ENCODE data around the gene RNF151. TPM values are rescaled to one million over a fixed set of nuclear protein-coding genes. Genes with fewer than 3 reads are reported as not detected.

RNF151 gene
- total RNA-seq, 1 donor from 2014 or later: not detected

DNA sequence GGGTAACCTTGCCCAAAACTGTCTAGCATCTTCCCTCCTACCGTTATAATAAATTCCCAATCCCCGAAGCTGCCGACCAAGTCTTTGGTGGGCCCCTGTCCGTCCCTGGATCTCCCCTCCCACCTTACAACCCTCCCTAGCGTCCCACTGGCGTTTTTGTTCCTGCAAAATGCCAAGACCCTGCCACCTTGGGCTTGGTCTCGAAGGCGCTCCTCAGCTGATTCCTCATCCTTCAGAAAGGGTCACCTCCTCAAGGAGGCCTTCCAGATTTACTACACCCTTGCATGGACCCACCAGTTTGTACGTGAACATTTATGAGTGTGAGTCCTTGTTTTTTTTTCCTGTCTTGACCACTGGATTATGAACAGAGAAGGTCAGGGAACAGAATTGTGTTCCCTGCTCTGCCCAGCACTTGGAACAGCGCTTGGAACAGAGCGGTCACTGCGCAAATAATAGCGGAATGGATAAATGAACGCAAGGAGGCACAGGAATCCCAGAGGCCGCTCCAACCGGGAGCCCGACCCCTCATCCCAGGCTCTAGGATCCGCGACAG is 16.4 kb downstream of the RNF151 start:
- Histone ChIP-seq H3K27ac (ENCODE audit: low read depth, low read length) (peak overlapping the region; percentile 44), H3K9ac (ENCODE audit: low read depth in 1 of 3, low read length in 3 of 3) (peak overlapping the region; percentile 43 to 82 (median 65)), H3K9me3 (ENCODE audit: control insufficient read depth in 3 of 3, low read length in 3 of 3) (no peaks in the 10 kb centered on the region), H3K27me3 (ENCODE audit: control insufficient read depth in 3 of 3, insufficient read depth in 3 of 3, low read length in 3 of 3) (peaks cover 7 to 23% (median 17%) of the 10 kb centered on the region in 3 donors), H3K4me1 (ENCODE audit: control insufficient read depth in 3 of 3, insufficient read depth in 3 of 3, low read length in 3 of 3) (peaks cover 29 to 50% (median 37%) of the 10 kb centered on the region in 3 donors), H3K4me3 (ENCODE audit: low read length in 3 of 3) (peak overlapping the region; percentile 54 to 81 (median 81)), H3K36me3 (ENCODE audit: control insufficient read depth in 3 of 3, insufficient read depth in 3 of 3, low read length in 3 of 3) (peaks cover 21 to 25% (median 23%) of the 10 kb centered on the region in 3 donors)

GRCh38 chr16:1983544-1984346 is 17.1 kb downstream of the RNF151 start, which contains the start of gene GFER:
Gene GFER (plus strand): TSS chr16:1984193. CDS start chr16:1984219, 26 bp downstream.
- Histone ChIP-seq H3K36me3 (ENCODE audit: control insufficient read depth in 3 of 3, insufficient read depth in 3 of 3, low read length in 3 of 3) (peaks cover 17 to 20% (median 18%) of the 10 kb centered on the region in 3 donors), H3K4me1 (ENCODE audit: control insufficient read depth in 3 of 3, insufficient read depth in 3 of 3, low read length in 3 of 3) (peaks cover 29 to 50% (median 37%) of the 10 kb centered on the region in 3 donors), H3K27ac (ENCODE audit: low read depth, low read length) (peak within 1 kb of the TSS; percentile 47), H3K9ac (ENCODE audit: low read depth in 1 of 3, low read length in 3 of 3) (peak within 1 kb of the TSS; percentile 43 to 82 (median 70)), H3K27me3 (ENCODE audit: control insufficient read depth in 3 of 3, insufficient read depth in 3 of 3, low read length in 3 of 3) (peaks cover 12 to 27% (median 21%) of the 10 kb centered on the region in 3 donors), H3K9me3 (ENCODE audit: control insufficient read depth in 3 of 3, low read length in 3 of 3) (no peaks in the 10 kb centered on the region), H3K4me3 (ENCODE audit: low read length in 3 of 3) (peak within 1 kb of the TSS; percentile 60 to 81 (median 81))

DNA sequence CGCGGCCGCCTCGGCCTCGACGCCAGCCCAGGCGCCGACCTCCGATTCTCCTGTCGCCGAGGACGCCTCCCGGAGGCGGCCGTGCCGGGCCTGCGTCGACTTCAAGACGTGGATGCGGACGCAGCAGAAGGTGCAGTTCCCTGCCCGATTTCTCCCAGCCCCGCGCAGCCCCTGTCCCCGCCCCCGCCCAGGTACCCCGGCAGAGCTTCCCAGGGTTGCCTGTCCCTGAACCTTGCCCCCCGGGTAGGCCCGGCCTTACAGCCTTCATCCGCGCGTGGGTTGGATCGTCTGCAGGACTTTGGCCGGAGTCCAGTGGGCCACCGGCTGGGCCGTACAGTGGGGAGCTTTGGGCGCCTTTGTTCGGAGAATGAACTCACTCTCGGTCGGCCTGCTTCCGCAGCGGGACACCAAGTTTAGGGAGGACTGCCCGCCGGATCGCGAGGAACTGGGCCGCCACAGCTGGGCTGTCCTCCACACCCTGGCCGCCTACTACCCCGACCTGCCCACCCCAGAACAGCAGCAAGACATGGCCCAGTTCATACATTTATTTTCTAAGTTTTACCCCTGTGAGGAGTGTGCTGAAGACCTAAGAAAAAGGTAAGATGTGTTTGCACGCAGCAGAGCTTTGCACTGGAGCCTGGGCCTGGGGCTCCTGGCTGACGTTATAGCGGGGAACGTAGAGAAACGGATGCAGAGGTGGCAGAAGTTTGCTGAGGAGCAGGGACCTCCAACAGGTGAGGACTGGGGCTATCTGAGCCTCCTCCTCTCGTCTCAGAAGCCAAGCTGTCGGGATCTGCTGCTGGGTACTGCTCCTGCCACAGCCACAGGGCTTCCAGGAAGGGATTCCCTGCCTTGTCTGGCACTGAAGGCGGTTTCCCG is 17.9 kb downstream of the RNF151 start:
- Histone ChIP-seq H3K9ac (ENCODE audit: low read depth in 1 of 3, low read length in 3 of 3) (peak overlapping the region; percentile 33 to 82 (median 70)), H3K27me3 (ENCODE audit: control insufficient read depth in 3 of 3, insufficient read depth in 3 of 3, low read length in 3 of 3) (peaks cover 20 to 32% (median 25%) of the 10 kb centered on the region in 3 donors), H3K27ac (ENCODE audit: low read depth, low read length) (peak overlapping the region; percentile 47), H3K4me1 (ENCODE audit: control insufficient read depth in 3 of 3, insufficient read depth in 3 of 3, low read length in 3 of 3) (peaks cover 29 to 56% (median 37%) of the 10 kb centered on the region in 3 donors), H3K9me3 (ENCODE audit: control insufficient read depth in 3 of 3, low read length in 3 of 3) (no peaks in the 10 kb centered on the region), H3K4me3 (ENCODE audit: low read length in 3 of 3) (peak overlapping the region; percentile 60 to 81 (median 81)), H3K36me3 (ENCODE audit: control insufficient read depth in 3 of 3, insufficient read depth in 3 of 3, low read length in 3 of 3) (peaks cover 16 to 20% (median 18%) of the 10 kb centered on the region in 3 donors)

DNA sequence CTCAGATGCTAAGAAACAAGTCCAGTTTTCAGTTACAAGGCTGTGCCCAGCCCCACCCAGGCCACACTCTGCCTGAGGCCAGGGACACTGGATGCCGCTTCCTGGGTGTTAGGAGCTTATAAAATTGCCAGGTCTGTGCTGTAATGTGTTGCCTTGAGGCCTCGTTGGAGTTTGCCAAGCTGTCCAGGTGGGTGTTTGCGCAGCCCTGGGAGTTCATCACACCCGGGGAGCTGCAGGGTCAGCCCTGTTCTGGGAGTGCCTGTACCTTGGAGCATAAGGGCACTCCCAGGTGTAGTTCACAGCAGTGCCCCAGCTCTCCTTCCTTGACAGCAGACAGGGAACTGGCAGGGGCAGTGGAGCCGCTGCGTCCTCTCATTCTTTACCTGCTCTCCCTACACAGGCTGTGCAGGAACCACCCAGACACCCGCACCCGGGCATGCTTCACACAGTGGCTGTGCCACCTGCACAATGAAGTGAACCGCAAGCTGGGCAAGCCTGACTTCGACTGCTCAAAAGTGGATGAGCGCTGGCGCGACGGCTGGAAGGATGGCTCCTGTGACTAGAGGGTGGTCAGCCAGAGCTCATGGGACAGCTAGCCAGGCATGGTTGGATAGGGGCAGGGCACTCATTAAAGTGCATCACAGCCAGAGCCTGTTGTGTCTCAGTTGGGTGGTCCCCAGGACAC is 19.0 kb downstream of the RNF151 start:
- no peaks in the 10 kb centered on the region for H3K9me3 ChIP-seq (ENCODE audit: control insufficient read depth in 3 of 3, low read length in 3 of 3)
- peaks cover 16 to 20% (median 18%) of the 10 kb centered on the region in 3 donors for H3K36me3 ChIP-seq (ENCODE audit: control insufficient read depth in 3 of 3, insufficient read depth in 3 of 3, low read length in 3 of 3)
- H3K9ac ChIP-seq (ENCODE audit: low read depth in 1 of 3, low read length in 3 of 3): peak overlapping the region in 1 of 3 donors; percentile 82
- peak overlapping the region in 2 of 3 donors; percentile 81 for H3K4me3 ChIP-seq (ENCODE audit: low read length in 3 of 3)
- peaks cover 26 to 50% (median 32%) of the 10 kb centered on the region in 3 donors for H3K4me1 ChIP-seq (ENCODE audit: control insufficient read depth in 3 of 3, insufficient read depth in 3 of 3, low read length in 3 of 3)
- H3K27ac ChIP-seq (ENCODE audit: low read depth, low read length): no peak overlapping the region
- peaks cover 23 to 31% (median 26%) of the 10 kb centered on the region in 3 donors for H3K27me3 ChIP-seq (ENCODE audit: control insufficient read depth in 3 of 3, insufficient read depth in 3 of 3, low read length in 3 of 3)

DNA sequence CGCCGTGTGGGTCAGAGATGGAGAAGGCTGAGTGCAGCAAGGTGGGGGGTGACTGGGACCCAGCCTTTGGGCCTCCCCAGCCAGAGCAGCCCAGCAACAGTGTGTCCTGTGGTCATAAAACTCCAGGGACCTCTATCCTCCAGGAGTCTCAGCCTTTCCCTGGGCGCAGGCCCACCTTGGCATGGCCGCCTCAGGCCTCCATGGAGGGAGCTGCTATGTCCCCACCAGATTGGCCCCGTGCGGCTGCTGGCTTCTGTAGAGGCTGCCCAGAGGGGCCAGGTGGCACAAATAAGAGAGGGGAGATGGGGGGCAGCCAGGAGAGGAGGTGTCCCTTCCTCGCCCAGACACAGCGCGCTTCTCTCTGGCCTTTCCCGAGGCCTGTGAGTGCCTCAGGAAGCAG is 20.5 kb downstream of the RNF151 start:
- H3K27me3 ChIP-seq (ENCODE audit: control insufficient read depth in 3 of 3, insufficient read depth in 3 of 3, low read length in 3 of 3): peaks cover 34 to 40% (median 39%) of the 10 kb centered on the region in 3 donors

GRCh38 chr16:1989209-1990100 is 22.8 kb downstream of the RNF151 start, which contains the start of gene SYNGR3:
Gene SYNGR3 (plus strand): TSS chr16:1989970. CDS start chr16:1990103, 133 bp downstream.
- peak within 1 kb of the TSS in 1 of 3 donors; percentile 35 for H3K4me3 ChIP-seq (ENCODE audit: low read length in 3 of 3)
- no peaks in the 10 kb centered on the region for H3K9me3 ChIP-seq (ENCODE audit: control insufficient read depth in 3 of 3, low read length in 3 of 3)
- H3K27ac ChIP-seq (ENCODE audit: low read depth, low read length): no peak within 1 kb of the TSS
- peaks cover 23 to 34% (median 28%) of the 10 kb centered on the region in 3 donors for H3K4me1 ChIP-seq (ENCODE audit: control insufficient read depth in 3 of 3, insufficient read depth in 3 of 3, low read length in 3 of 3)
- H3K36me3 ChIP-seq (ENCODE audit: control insufficient read depth in 3 of 3, insufficient read depth in 3 of 3, low read length in 3 of 3): peaks cover 16 to 20% (median 18%) of the 10 kb centered on the region in 3 donors
- peak within 1 kb of the TSS in 1 of 3 donors; percentile 8 for H3K9ac ChIP-seq (ENCODE audit: low read depth in 1 of 3, low read length in 3 of 3)
- peaks cover 34 to 40% (median 38%) of the 10 kb centered on the region in 3 donors for H3K27me3 ChIP-seq (ENCODE audit: control insufficient read depth in 3 of 3, insufficient read depth in 3 of 3, low read length in 3 of 3)

More for the DNA sequence above, 20.5 kb downstream of the RNF151 start:
- Histone ChIP-seq H3K27ac (ENCODE audit: low read depth, low read length) (no peak overlapping the region), H3K9ac (ENCODE audit: low read depth in 1 of 3, low read length in 3 of 3) (no peak overlapping the region), H3K36me3 (ENCODE audit: control insufficient read depth in 3 of 3, insufficient read depth in 3 of 3, low read length in 3 of 3) (peaks cover 16 to 20% (median 18%) of the 10 kb centered on the region in 3 donors), H3K9me3 (ENCODE audit: control insufficient read depth in 3 of 3, low read length in 3 of 3) (no peaks in the 10 kb centered on the region), H3K4me1 (ENCODE audit: control insufficient read depth in 3 of 3, insufficient read depth in 3 of 3, low read length in 3 of 3) (peaks cover 33 to 46% (median 35%) of the 10 kb centered on the region in 3 donors), H3K4me3 (ENCODE audit: low read length in 3 of 3) (no peak overlapping the region)

- peaks cover 16 to 20% (median 18%) of the 10 kb centered on the region in 3 donors for H3K36me3 ChIP-seq (ENCODE audit: control insufficient read depth in 3 of 3, insufficient read depth in 3 of 3, low read length in 3 of 3)
- H3K4me1 ChIP-seq (ENCODE audit: control insufficient read depth in 3 of 3, insufficient read depth in 3 of 3, low read length in 3 of 3): peaks cover 17 to 28% (median 22%) of the 10 kb centered on the region in 3 donors
- no peak overlapping the region for H3K27ac ChIP-seq (ENCODE audit: low read depth, low read length)
- H3K9me3 ChIP-seq (ENCODE audit: control insufficient read depth in 3 of 3, low read length in 3 of 3): no peaks in the 10 kb centered on the region
- H3K27me3 ChIP-seq (ENCODE audit: control insufficient read depth in 3 of 3, insufficient read depth in 3 of 3, low read length in 3 of 3): peaks cover 34 to 40% (median 38%) of the 10 kb centered on the region in 3 donors
- H3K4me3 ChIP-seq (ENCODE audit: low read length in 3 of 3): no peak overlapping the region
- H3K9ac ChIP-seq (ENCODE audit: low read depth in 1 of 3, low read length in 3 of 3): no peak overlapping the region
Observed at GRCh38 chr16:1990101-1990350, 23.4 kb downstream of the RNF151 start.

DNA sequence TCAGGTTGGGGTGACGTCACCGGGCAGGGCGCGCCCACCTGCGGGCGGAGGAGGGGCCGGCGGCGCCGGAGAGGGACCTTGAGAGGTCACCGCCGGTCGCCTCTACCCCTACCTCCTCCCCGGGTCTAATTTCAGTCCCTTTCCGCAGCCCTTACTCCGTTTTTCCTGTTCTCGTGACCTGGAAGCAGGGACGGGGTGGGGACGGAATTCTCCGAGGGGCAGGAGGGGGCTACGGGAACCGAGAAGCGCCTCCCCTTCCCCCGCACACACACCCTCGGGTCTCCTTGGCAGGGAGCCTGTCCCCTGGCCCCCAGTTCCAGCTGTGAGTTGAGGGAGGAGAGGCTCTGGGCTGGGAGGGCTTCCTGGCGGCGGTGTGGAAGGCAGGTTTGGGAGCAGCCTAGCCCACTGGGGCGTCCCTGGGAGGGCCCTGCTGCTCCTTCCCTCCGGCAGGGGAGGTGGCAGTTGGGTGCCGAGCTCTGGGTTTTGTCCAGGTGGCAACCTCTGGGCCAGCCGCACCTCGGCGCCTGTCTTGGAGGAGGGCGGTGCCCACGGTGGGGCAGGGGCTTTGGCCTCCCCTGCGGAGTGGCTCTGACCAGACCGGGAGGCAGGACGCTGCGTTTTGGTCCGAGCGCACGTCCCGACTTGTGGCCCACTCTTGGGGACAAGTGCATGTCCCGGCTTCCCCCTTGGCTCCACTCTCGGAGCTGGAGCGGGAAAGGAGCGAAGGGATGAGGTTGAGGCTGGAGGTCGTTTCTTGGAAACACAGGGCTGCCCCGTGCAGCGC is 23.9 kb downstream of the RNF151 start:
- Histone ChIP-seq H3K27me3 (ENCODE audit: control insufficient read depth in 3 of 3, insufficient read depth in 3 of 3, low read length in 3 of 3) (peaks cover 34 to 40% (median 38%) of the 10 kb centered on the region in 3 donors), H3K9me3 (ENCODE audit: control insufficient read depth in 3 of 3, low read length in 3 of 3) (no peaks in the 10 kb centered on the region), H3K27ac (ENCODE audit: low read depth, low read length) (no peak overlapping the region), H3K36me3 (ENCODE audit: control insufficient read depth in 3 of 3, insufficient read depth in 3 of 3, low read length in 3 of 3) (peaks cover 14 to 18% (median 15%) of the 10 kb centered on the region in 3 donors), H3K4me1 (ENCODE audit: control insufficient read depth in 3 of 3, insufficient read depth in 3 of 3, low read length in 3 of 3) (peaks cover 12 to 23% (median 17%) of the 10 kb centered on the region in 3 donors), H3K9ac (ENCODE audit: low read depth in 1 of 3, low read length in 3 of 3) (no peak overlapping the region), H3K4me3 (ENCODE audit: low read length in 3 of 3) (peak overlapping the region in 1 of 3 donors; percentile 35)

Measured in skeletal muscle tissue (tissue), 4 donors.